Measurements from ENCODE around the gene NDUFAF2. TPM values are rescaled to one million over a fixed set of nuclear protein-coding genes. Genes with fewer than 3 reads are reported as not detected.
"Not testable (repeated sequence)": the region's sequence is repeated elsewhere in the genome, so short reads cannot be mapped to it uniquely, and the experiment has no call there.

Gene NDUFAF2
- total RNA-seq, 2 donors from 2014 or later = 16.6 to 17.9 TPM

GRCh38 chr5:61180886-61181285 is 235.9 kb downstream of the NDUFAF2 start:
- Histone ChIP-seq H3K27me3 (replicated peaks; ENCODE audit: insufficient read depth) (no peaks in the 10 kb centered on the region), H3K36me3 (no peaks in the 10 kb centered on the region), H3K4me1 (replicated peaks) (no peaks in the 10 kb centered on the region), H3K9me3 (no peaks in the 10 kb centered on the region), H3K4me3 (no peak overlapping the region), H3K27ac (no peak overlapping the region)
- TF ChIP-seq CTCF (IDR thresholded peaks at IDR 0.05) = no peak
- no peak for TF ChIP-seq POLR2A (IDR thresholded peaks at IDR 0.05)
- TF ChIP-seq POLR2AphosphoS5 (IDR thresholded peaks at IDR 0.05) = no peak
- intact Hi-C loops (cut with DNase I) = no loop called here
- 62% methylated on average over 2 of the region's 2 CpGs for WGBS
- no peak for DNase-seq (ENCODE audit: low spot score)

GRCh38 chr5:61182449-61182848 is 237.4 kb downstream of the NDUFAF2 start:
- H3K27ac ChIP-seq = no peak overlapping the region
- no peak for TF ChIP-seq CTCF (IDR thresholded peaks at IDR 0.05)
- TF ChIP-seq POLR2AphosphoS5 (IDR thresholded peaks at IDR 0.05) = no peak
- TF ChIP-seq POLR2A (IDR thresholded peaks at IDR 0.05) = no peak
- H3K36me3 ChIP-seq = no peaks in the 10 kb centered on the region
- no peaks in the 10 kb centered on the region for H3K9me3 ChIP-seq
- H3K27me3 ChIP-seq (replicated peaks; ENCODE audit: insufficient read depth) = no peaks in the 10 kb centered on the region
- 81% methylated on average over 2 of the region's 2 CpGs for WGBS
- no peak for DNase-seq (ENCODE audit: low spot score)
- H3K4me3 ChIP-seq = no peak overlapping the region
- H3K4me1 ChIP-seq (replicated peaks) = no peaks in the 10 kb centered on the region
- intact Hi-C loops (cut with DNase I) = no loop called here

- intact Hi-C loops (cut with DNase I) = no loop called here
Observed at GRCh38 chr5:61183538-61183937, 238.5 kb downstream of the NDUFAF2 start.

GRCh38 chr5:61184708-61185107 is 239.7 kb downstream of the NDUFAF2 start:
- TF ChIP-seq CTCF (IDR thresholded peaks at IDR 0.05) (no peak), POLR2A (IDR thresholded peaks at IDR 0.05) (no peak)
- H3K9me3 ChIP-seq = no peaks in the 10 kb centered on the region
- intact Hi-C loops (cut with DNase I) = no loop called here
- H3K4me1 ChIP-seq (replicated peaks) = no peaks in the 10 kb centered on the region
- no peak overlapping the region for H3K27ac ChIP-seq
- H3K27me3 ChIP-seq (replicated peaks; ENCODE audit: insufficient read depth) = no peaks in the 10 kb centered on the region
- H3K4me3 ChIP-seq = no peak overlapping the region
- no peak for DNase-seq (ENCODE audit: low spot score)
- no peaks in the 10 kb centered on the region for H3K36me3 ChIP-seq
- WGBS = 91% methylated on average over 2 of the region's 2 CpGs

More at GRCh38 chr5:61183538-61183937, 238.5 kb downstream of the NDUFAF2 start:
- H3K9me3 ChIP-seq = no peaks in the 10 kb centered on the region
- TF ChIP-seq CTCF (IDR thresholded peaks at IDR 0.05) (no peak), POLR2A (IDR thresholded peaks at IDR 0.05) (no peak), POLR2AphosphoS5 (IDR thresholded peaks at IDR 0.05) (no peak)
- no peak overlapping the region for H3K27ac ChIP-seq
- no peaks in the 10 kb centered on the region for H3K36me3 ChIP-seq
- H3K4me1 ChIP-seq (replicated peaks) = no peaks in the 10 kb centered on the region
- H3K4me3 ChIP-seq = no peak overlapping the region
- no peaks in the 10 kb centered on the region for H3K27me3 ChIP-seq (replicated peaks; ENCODE audit: insufficient read depth)
- DNase-seq (ENCODE audit: low spot score) = no peak
- WGBS = 100% methylated on average over 1 of the region's 1 CpG

GRCh38 chr5:61186634-61187033 is 241.6 kb downstream of the NDUFAF2 start:
- Histone ChIP-seq H3K36me3 (no peaks in the 10 kb centered on the region), H3K27ac (no peak overlapping the region), H3K4me3 (no peak overlapping the region), H3K9me3 (no peaks in the 10 kb centered on the region), H3K27me3 (replicated peaks; ENCODE audit: insufficient read depth) (no peaks in the 10 kb centered on the region), H3K4me1 (replicated peaks) (no peaks in the 10 kb centered on the region)
- intact Hi-C loops (cut with DNase I) = no loop called here
- no peak for DNase-seq (ENCODE audit: low spot score)
- whole genome bisulfite sequencing = 90% methylated on average over 2 of the region's 2 CpGs
- TF ChIP-seq CTCF (IDR thresholded peaks at IDR 0.05) (no peak), POLR2A (IDR thresholded peaks at IDR 0.05) (no peak), POLR2AphosphoS5 (IDR thresholded peaks at IDR 0.05) (no peak)

- H3K4me3 ChIP-seq; H3K27ac ChIP-seq; H3K9me3 ChIP-seq; H3K4me1 ChIP-seq (replicated peaks); H3K36me3 ChIP-seq; H3K27me3 ChIP-seq (replicated peaks; ENCODE audit: insufficient read depth); intact Hi-C loops (cut with DNase I); DNase-seq (ENCODE audit: low spot score): not testable (repeated sequence)
Observed at GRCh38 chr5:61187352-61187751, 242.3 kb downstream of the NDUFAF2 start.

GRCh38 chr5:61187826-61188225 is 242.8 kb downstream of the NDUFAF2 start:
- intact Hi-C loops (cut with DNase I); DNase-seq (ENCODE audit: low spot score); H3K4me3 ChIP-seq; H3K27me3 ChIP-seq (replicated peaks; ENCODE audit: insufficient read depth); H3K4me1 ChIP-seq (replicated peaks); H3K36me3 ChIP-seq; H3K27ac ChIP-seq; H3K9me3 ChIP-seq: not testable (repeated sequence)
- 93% methylated on average over 2 of the region's 2 CpGs for WGBS

Data from prostate gland (tissue), 2 donors.